ENCODE data around the gene FGF11.

DNA sequence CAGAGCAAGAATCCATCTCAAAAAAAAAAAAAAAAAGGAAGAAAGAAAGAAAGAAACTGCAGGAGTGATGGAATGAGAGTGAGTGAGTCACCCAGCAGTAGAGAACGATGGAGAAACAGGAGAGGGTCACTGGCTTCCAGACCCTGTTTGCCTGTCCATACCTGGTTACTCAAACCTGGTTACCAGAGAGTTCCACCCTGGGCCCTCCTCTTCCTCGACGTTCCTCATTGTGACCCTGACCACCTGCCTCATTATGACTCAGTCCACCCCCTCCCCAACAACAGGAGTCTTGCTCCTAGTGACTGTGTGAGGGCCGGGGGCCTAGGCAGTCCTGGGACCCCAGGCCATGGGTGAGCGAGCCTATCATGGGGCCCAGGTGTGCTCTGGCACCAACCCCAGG, 10.8 kb upstream of the FGF11 start, which contains the start of gene SPEM3:
- TF ChIP-seq, protein P1, sequence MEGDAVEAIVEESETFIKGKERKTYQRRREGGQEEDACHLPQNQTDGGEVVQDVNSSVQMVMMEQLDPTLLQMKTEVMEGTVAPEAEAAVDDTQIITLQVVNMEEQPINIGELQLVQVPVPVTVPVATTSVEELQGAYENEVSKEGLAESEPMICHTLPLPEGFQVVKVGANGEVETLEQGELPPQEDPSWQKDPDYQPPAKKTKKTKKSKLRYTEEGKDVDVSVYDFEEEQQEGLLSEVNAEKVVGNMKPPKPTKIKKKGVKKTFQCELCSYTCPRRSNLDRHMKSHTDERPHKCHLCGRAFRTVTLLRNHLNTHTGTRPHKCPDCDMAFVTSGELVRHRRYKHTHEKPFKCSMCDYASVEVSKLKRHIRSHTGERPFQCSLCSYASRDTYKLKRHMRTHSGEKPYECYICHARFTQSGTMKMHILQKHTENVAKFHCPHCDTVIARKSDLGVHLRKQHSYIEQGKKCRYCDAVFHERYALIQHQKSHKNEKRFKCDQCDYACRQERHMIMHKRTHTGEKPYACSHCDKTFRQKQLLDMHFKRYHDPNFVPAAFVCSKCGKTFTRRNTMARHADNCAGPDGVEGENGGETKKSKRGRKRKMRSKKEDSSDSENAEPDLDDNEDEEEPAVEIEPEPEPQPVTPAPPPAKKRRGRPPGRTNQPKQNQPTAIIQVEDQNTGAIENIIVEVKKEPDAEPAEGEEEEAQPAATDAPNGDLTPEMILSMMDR (IDR thresholded peaks at IDR 0.05; ENCODE audit: insufficient read depth, low read depth, low read length): no peak
- TF ChIP-seq EZH2 (IDR thresholded peaks at IDR 0.05; ENCODE audit: insufficient read depth, low read length): no peak
